Smooth muscle cell (in vitro differentiated cells): Measurements from ENCODE around the gene PRKAR1B. TPM values are rescaled to one million over a fixed set of nuclear protein-coding genes. Genes with fewer than 3 reads are reported as not detected.

Experiments used
- DNase-seq: peaks from one replicate; lab custom pipeline; 2025; ENCODE audit not compliant: unreplicated experiment; lab: John Stamatoyannopoulos, UW
- H2AFZ ChIP-seq: fragments of 200-600 bp; sonication (generic); 2 replicates; pipeline ENCODE4 v1.6.0; 2016; ENCODE audit warnings: antibody characterized with exemption, low read depth, mild to moderate bottlenecking
- H3F3A ChIP-seq: fragments of 200-600 bp; sonication (generic); 2 replicates; pipeline ENCODE4 v1.6.0; 2017; ENCODE audit warnings: antibody characterized with exemption, low read depth
- H3K27ac ChIP-seq: fragments of 200-600 bp; sonication (generic); 2 replicates; pipeline ENCODE4 v1.5.1; 2016; ENCODE audit warnings: low read depth, mild to moderate bottlenecking
- H3K27me3 ChIP-seq: fragments of 200-600 bp; sonication (generic); 2 replicates; pipeline ENCODE4 v1.6.1; 2016; ENCODE audit warnings: low read depth, mild to moderate bottlenecking
- H3K36me3 ChIP-seq: fragments of 200-600 bp; sonication (generic); 2 replicates; pipeline ENCODE4 v1.5.1; 2016; ENCODE audit warnings: low read depth
- H3K4me1 ChIP-seq: fragments of 200-600 bp; sonication (generic); 2 replicates; pipeline ENCODE4 v1.5.1; 2016; ENCODE audit warnings: low read depth
- H3K4me2 ChIP-seq: fragments of 200-600 bp; sonication (generic); 2 replicates; pipeline ENCODE4 v1.6.0; 2016; ENCODE audit warnings: mild to moderate bottlenecking
- H3K4me3 ChIP-seq: fragments of 200-600 bp; sonication (generic); 2 replicates; pipeline ENCODE4 v1.5.1; 2016; ENCODE audit warnings: mild to moderate bottlenecking
- H3K79me2 ChIP-seq: fragments of 200-600 bp; sonication (generic); 2 replicates; pipeline ENCODE4 v1.6.0; 2016; ENCODE audit warnings: low read depth, mild to moderate bottlenecking
- H3K9ac ChIP-seq: fragments of 200-600 bp; sonication (generic); 2 replicates; pipeline ENCODE4 v1.6.0; 2016; ENCODE audit warnings: low read depth
- H3K9me3 ChIP-seq: fragments of 200-600 bp; sonication (generic); replicated peaks from 2 replicates; pipeline ENCODE4 v1.5.1; 2016; ENCODE audit warnings: low read depth
- H4K20me1 ChIP-seq: fragments of 200-600 bp; sonication (generic); 2 replicates; pipeline ENCODE4 v1.6.0; 2016; ENCODE audit warnings: low read depth
- CTCF ChIP-seq: fragments of 200-600 bp; sonication (generic); IDR thresholded peaks from 2 replicates; pipeline ENCODE4 v1.5.1; 2017; ENCODE audit warnings: borderline replicate concordance, mild to moderate bottlenecking, antibody characterized with exemption; ENCODE audit not compliant: insufficient read depth, poor library complexity, severe bottlenecking
- WGBS: methylation state at CpG from one replicate; pipeline ENCODE4 v1.1.7; 2016; ENCODE audit warnings: low lambda C conversion rate; 5-methylcytosine and 5-hydroxymethylcytosine counted together
- polyA plus RNA-seq: library from polyadenylated mRNA; unstranded; fragments of >200 nt; fragmentation: Nextera tagmentation; extraction: Ambion mirVana; gene quantifications from 2 replicates; pipeline ENCODE4 v1.2.1, GENCODE V29; 2016
- total RNA-seq: library from RNA; depleted of rRNA; stranded (reverse); fragments of >200 nt; gene quantifications from 2 replicates; pipeline ENCODE4 v1.2.3, GENCODE V29; 2014

The PRKAR1B gene
- total and polyA plus RNA-seq, 2 experiments from 2014 or later = 5.3 to 10.1 TPM

- DNase-seq = no peak
Observed at GRCh38 chr7:548401-548800, 178.7 kb downstream of the PRKAR1B start.

GRCh38 chr7:545470-545869, 181.6 kb downstream of the PRKAR1B start:
- no peaks in the 10 kb centered on the region for H3K79me2 ChIP-seq
- H3K4me3 ChIP-seq = no peak overlapping the region
- no peak for TF ChIP-seq CTCF
- H3K9me3 ChIP-seq = no peaks in the 10 kb centered on the region
- H2AFZ ChIP-seq = no peak overlapping the region
- no peak overlapping the region for H3K4me2 ChIP-seq
- no peaks in the 10 kb centered on the region for H3K36me3 ChIP-seq
- no peak overlapping the region for H3K9ac ChIP-seq
- no peaks in the 10 kb centered on the region for H4K20me1 ChIP-seq
- WGBS = 77% methylated on average over 16 of the region's 16 CpGs
- peak overlapping the region; percentile 88 for H3K27ac ChIP-seq
- H3K27me3 ChIP-seq = no peaks in the 10 kb centered on the region
- peaks cover 6% of the 10 kb centered on the region for H3K4me1 ChIP-seq
- no peak for DNase-seq
- peaks cover 26% of the 10 kb centered on the region for H3F3A ChIP-seq

More at GRCh38 chr7:548401-548800, 178.7 kb downstream of the PRKAR1B start:
- Histone ChIP-seq H3F3A (peaks cover 24% of the 10 kb centered on the region), H3K27ac (no peak overlapping the region), H3K27me3 (no peaks in the 10 kb centered on the region), H2AFZ (no peak overlapping the region), H3K4me1 (no peaks in the 10 kb centered on the region), H3K36me3 (no peaks in the 10 kb centered on the region), H3K9ac (no peak overlapping the region), H3K9me3 (no peaks in the 10 kb centered on the region), H3K79me2 (no peaks in the 10 kb centered on the region), H4K20me1 (no peaks in the 10 kb centered on the region), H3K4me3 (no peak overlapping the region), H3K4me2 (no peak overlapping the region)
- 94% methylated on average over 11 of the region's 11 CpGs for WGBS
- no peak for TF ChIP-seq CTCF

- Histone ChIP-seq H3K4me3 (no peak overlapping the region), H4K20me1 (no peaks in the 10 kb centered on the region), H3K79me2 (no peaks in the 10 kb centered on the region), H3K36me3 (no peaks in the 10 kb centered on the region), H2AFZ (no peak overlapping the region), H3K4me2 (no peak overlapping the region), H3K4me1 (peaks cover 8% of the 10 kb centered on the region), H3K9ac (no peak overlapping the region), H3K27me3 (no peaks in the 10 kb centered on the region), H3K27ac (peak overlapping the region; percentile 88), H3K9me3 (no peaks in the 10 kb centered on the region), H3F3A (peaks cover 31% of the 10 kb centered on the region)
- no peak for DNase-seq
- TF ChIP-seq CTCF = no peak
- 91% methylated on average over 18 of the region's 18 CpGs for WGBS
Observed at GRCh38 chr7:544338-545221, 182.5 kb downstream of the PRKAR1B start.
